ENCODE measurements around the gene NDUFAF8.

Gene NDUFAF8

DNA sequence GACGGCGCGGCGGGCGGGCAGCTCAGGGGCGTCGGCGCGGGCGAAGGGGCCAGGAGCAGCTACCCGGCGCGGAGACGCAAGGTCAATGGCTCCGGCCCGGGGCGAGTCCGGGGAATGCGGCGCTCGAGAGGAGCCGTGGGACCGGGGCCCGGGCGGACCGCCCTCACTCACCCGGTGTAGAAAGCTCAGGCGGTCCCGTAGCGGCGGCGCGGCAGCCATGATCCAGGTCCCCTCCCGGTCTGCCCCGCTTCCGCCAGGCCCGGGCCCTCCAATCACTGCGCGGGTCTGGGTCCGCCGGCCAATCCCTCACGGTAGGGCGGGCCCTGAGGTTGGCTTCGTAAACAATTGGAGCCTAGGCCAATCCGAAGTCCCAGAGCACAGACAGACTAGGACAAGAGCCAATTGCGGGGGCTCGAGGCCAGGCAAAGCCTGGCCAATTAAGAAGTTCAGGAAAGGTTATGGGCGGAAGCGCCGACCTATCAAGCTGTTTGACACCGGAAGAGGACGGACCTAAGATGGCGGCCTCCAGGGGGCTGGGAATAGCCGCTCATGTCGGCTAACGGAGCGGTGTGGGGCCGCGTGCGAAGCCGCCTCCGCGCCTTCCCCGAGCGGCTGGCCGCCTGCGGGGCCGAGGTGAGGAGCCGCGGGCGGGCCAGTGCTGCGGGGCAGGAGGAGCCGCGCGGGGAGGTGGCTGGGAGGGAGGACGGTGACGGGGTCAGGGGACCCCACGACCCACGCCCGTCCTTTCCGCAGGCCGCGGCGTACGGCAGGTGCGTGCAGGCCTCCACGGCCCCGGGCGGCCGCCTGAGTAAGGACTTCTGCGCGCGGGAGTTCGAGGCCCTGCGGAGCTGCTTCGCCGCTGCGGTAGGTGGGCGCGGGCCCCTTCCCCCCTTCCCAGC, at the start of gene NDUFAF8, which contains the start of gene TEPSIN:
Gene NDUFAF8 (plus strand): TSS at position 504 of the 899 bp plus-strand sequence. CDS start 46 bp downstream, at position 550.
Gene TEPSIN (minus strand): TSS at position 241 of the 899 bp plus-strand sequence. CDS start 22 bp downstream, at position 219.
- TF ChIP-seq, protein P1, sequence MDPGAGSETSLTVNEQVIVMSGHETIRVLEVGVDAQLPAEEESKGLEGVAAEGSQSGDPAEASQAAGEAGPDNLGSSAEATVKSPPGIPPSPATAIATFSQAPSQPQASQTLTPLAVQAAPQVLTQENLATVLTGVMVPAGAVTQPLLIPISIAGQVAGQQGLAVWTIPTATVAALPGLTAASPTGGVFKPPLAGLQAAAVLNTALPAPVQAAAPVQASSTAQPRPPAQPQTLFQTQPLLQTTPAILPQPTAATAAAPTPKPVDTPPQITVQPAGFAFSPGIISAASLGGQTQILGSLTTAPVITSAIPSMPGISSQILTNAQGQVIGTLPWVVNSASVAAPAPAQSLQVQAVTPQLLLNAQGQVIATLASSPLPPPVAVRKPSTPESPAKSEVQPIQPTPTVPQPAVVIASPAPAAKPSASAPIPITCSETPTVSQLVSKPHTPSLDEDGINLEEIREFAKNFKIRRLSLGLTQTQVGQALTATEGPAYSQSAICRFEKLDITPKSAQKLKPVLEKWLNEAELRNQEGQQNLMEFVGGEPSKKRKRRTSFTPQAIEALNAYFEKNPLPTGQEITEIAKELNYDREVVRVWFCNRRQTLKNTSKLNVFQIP (CRISPR knock-in tag; IDR thresholded peaks at IDR 0.05; ENCODE audit: borderline replicate concordance, low read depth), result no peak
- TF ChIP-seq, protein P2, sequence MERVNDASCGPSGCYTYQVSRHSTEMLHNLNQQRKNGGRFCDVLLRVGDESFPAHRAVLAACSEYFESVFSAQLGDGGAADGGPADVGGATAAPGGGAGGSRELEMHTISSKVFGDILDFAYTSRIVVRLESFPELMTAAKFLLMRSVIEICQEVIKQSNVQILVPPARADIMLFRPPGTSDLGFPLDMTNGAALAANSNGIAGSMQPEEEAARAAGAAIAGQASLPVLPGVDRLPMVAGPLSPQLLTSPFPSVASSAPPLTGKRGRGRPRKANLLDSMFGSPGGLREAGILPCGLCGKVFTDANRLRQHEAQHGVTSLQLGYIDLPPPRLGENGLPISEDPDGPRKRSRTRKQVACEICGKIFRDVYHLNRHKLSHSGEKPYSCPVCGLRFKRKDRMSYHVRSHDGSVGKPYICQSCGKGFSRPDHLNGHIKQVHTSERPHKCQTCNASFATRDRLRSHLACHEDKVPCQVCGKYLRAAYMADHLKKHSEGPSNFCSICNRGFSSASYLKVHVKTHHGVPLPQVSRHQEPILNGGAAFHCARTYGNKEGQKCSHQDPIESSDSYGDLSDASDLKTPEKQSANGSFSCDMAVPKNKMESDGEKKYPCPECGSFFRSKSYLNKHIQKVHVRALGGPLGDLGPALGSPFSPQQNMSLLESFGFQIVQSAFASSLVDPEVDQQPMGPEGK (CRISPR knock-in tag; IDR thresholded peaks at IDR 0.05; ENCODE audit: borderline replicate concordance), result no peak
- TF ChIP-seq SNAI2 (CRISPR knock-in tag; IDR thresholded peaks at IDR 0.05), result peak; percentile 54; the same call in 1 of the 2 replicates
- ATAC-seq, result peak; percentile 97

DNA sequence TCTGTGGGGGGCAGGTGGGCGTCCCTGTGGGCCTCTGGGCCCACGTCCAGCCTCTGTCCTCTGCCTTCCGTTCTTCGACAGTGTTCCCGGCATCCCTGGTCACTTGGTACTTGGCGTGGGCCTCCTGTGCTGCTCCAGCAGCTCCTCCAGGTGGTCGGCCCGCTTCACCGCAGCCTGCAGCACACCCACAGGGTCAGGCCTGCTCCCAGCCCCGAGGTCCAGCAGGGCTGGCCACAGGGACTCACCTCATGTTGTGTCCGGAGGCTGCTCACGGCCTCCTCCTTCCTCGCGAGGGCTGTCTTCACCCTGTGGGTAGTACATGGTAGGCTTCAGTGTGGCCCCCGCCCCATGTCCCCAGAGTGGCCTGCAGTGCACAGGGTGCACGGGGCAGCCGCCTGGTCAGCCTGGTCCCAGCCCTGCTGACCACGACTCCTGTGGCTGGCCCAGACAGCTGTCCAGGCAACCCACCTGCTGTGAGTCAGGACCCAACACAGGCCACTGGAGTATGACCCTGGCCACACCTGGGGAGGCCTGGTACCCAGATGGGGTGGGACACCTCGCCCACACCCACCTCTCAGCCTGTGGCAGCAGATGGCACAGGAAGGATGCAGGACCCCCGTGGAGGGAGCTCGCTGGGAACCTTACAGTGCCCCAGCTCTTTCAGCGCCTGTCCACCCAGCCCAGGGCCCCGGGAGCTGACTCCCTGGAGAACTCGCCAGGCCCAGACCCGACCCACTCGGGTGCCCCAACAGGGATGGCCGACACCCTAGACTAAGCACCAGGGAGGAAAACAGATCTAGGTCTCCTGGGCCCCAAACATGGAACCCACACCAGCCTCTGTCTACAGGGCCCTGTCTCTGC, 49.2 kb upstream of the NDUFAF8 start:
- ATAC-seq, result peak; percentile 56
- no peak for TF ChIP-seq CSRNP3 (CRISPR knock-in tag; IDR thresholded peaks at IDR 0.05)
- TF ChIP-seq, protein P1 (CRISPR knock-in tag; IDR thresholded peaks at IDR 0.05; ENCODE audit: borderline replicate concordance, low read depth), result no peak
- no peak for TF ChIP-seq ZFP30 (CRISPR knock-in tag; IDR thresholded peaks at IDR 0.05)
- TF ChIP-seq TOX (CRISPR knock-in tag; IDR thresholded peaks at IDR 0.05; ENCODE audit: borderline replicate concordance), result no peak
- no peak for TF ChIP-seq ZNF70 (CRISPR knock-in tag; IDR thresholded peaks at IDR 0.05)
- no peak for TF ChIP-seq BACH2 (CRISPR knock-in tag; IDR thresholded peaks at IDR 0.05; ENCODE audit: borderline replicate concordance)
- TF ChIP-seq, protein P3, sequence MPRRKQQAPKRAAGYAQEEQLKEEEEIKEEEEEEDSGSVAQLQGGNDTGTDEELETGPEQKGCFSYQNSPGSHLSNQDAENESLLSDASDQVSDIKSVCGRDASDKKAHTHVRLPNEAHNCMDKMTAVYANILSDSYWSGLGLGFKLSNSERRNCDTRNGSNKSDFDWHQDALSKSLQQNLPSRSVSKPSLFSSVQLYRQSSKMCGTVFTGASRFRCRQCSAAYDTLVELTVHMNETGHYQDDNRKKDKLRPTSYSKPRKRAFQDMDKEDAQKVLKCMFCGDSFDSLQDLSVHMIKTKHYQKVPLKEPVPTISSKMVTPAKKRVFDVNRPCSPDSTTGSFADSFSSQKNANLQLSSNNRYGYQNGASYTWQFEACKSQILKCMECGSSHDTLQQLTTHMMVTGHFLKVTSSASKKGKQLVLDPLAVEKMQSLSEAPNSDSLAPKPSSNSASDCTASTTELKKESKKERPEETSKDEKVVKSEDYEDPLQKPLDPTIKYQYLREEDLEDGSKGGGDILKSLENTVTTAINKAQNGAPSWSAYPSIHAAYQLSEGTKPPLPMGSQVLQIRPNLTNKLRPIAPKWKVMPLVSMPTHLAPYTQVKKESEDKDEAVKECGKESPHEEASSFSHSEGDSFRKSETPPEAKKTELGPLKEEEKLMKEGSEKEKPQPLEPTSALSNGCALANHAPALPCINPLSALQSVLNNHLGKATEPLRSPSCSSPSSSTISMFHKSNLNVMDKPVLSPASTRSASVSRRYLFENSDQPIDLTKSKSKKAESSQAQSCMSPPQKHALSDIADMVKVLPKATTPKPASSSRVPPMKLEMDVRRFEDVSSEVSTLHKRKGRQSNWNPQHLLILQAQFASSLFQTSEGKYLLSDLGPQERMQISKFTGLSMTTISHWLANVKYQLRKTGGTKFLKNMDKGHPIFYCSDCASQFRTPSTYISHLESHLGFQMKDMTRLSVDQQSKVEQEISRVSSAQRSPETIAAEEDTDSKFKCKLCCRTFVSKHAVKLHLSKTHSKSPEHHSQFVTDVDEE (CRISPR knock-in tag; IDR thresholded peaks at IDR 0.05), result no peak
- no peak for TF ChIP-seq ARNTL (CRISPR knock-in tag; IDR thresholded peaks at IDR 0.05; ENCODE audit: borderline replicate concordance, low read depth)
- no peak for TF ChIP-seq CSDC2 (CRISPR knock-in tag; IDR thresholded peaks at IDR 0.05)
- no peak for TF ChIP-seq RARB (CRISPR knock-in tag; IDR thresholded peaks at IDR 0.05)

DNA sequence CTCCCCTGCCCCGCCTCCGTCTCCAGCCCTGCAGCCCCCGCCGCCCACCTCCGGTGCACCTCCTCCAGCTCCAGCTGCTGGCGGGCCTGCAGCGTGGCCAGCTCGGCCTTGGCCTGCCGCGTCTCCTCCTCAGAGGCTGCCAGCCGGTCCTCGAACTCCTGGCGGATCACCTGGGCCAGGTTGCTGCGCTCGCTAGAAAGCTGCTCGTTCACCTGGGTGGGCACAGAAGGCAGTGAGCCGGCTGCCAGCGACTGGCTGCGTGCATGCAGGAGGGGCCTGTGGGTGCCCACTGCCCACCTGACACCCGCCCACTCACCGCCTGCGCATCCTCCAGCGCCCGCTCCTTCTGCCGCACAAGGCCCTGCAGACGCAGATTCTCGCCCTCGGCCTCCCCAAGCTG, 48.5 kb upstream of the NDUFAF8 start:
- TF ChIP-seq ZC3H10 (CRISPR knock-in tag; IDR thresholded peaks at IDR 0.05), result no peak
- ATAC-seq, result no peak

DNA sequence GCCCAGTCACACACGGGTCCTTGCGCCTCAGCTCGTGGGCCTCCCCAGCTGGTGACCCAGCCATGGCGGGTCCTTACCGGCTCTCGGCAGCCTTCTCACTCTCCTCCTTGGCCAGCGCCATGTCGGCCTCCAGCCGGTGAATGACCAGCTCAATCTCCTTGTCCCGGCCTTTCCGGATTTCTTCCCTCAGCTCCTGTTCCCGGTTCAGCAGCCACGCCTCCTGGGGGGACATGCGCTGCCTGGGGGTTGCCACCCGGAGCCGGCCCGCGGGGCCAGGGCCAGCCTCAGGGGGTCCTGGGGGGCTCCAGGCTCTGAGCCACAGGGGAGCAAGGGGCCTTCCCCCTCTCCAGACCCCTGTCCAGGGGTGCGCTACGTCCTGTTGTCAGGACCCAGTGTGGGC, 48.0 kb upstream of the NDUFAF8 start:
- no peak for TF ChIP-seq GLIS3 (CRISPR knock-in tag; IDR thresholded peaks at IDR 0.05)
- no peak for TF ChIP-seq PPARA (CRISPR knock-in tag; IDR thresholded peaks at IDR 0.05; ENCODE audit: borderline replicate concordance)
- no peak for TF ChIP-seq ZNF70 (CRISPR knock-in tag; IDR thresholded peaks at IDR 0.05)
- no peak for TF ChIP-seq BACH2 (CRISPR knock-in tag; IDR thresholded peaks at IDR 0.05; ENCODE audit: borderline replicate concordance)
- TF ChIP-seq CREB5 (CRISPR knock-in tag; IDR thresholded peaks at IDR 0.05; ENCODE audit: low read depth), result no peak
- ATAC-seq, result no peak

Measured in SK-N-SH treated with all-trans-retinoic acid at 6 μM for 48 hours (cell line).